SJSA1 (cell line): ENCODE data around the gene SCAMP1. TPM values are rescaled to one million over a fixed set of nuclear protein-coding genes. Genes with fewer than 3 reads are reported as not detected.
"Not testable (repeated sequence)": the region's sequence is repeated elsewhere in the genome, so short reads cannot be mapped to it uniquely, and the experiment has no call there.

Source experiments
- DNase-seq, 2 experiments: peaks; one replicate each; pipeline ENCODE4 v3.0.0-alpha.2; 2015 to 2020; ENCODE audit warnings: low spot score in 2 of 2, low read depth in 1 of 2
- H3K27ac ChIP-seq: fragments of 250-450 bp; sonication (Bioruptor Pico); 2 replicates; pipeline ENCODE4 v1.5.1; 2020; ENCODE audit warnings: mild to moderate bottlenecking, moderate library complexity
- H3K27me3 ChIP-seq: fragments of 250-450 bp; sonication (Bioruptor Pico); replicated peaks from 2 replicates; pipeline ENCODE4 v1.5.1; 2020; ENCODE audit warnings: mild to moderate bottlenecking, moderate library complexity
- H3K36me3 ChIP-seq: fragments of 250-450 bp; sonication (Bioruptor Pico); 2 replicates; pipeline ENCODE4 v1.5.1; 2020; ENCODE audit warnings: mild to moderate bottlenecking
- H3K4me1 ChIP-seq: fragments of 250-450 bp; sonication (Bioruptor Pico); replicated peaks from 2 replicates; pipeline ENCODE4 v1.6.1; 2021; ENCODE audit warnings: mild to moderate bottlenecking
- H3K4me3 ChIP-seq: fragments of 250-450 bp; sonication (Bioruptor Pico); 2 replicates; pipeline ENCODE4 v1.5.1; 2020; ENCODE audit warnings: mild to moderate bottlenecking
- H3K9me3 ChIP-seq: fragments of 250-450 bp; sonication (Bioruptor Pico); replicated peaks from 2 replicates; pipeline ENCODE4 v1.5.1; 2020; ENCODE audit warnings: mild to moderate bottlenecking
- total RNA-seq: library from RNA; depleted of rRNA; stranded (reverse); fragments of >200 nt; shearing (Covaris generic); gene quantifications from 2 replicates; pipeline ENCODE4 v1.2.3, GENCODE V29; 2014

SCAMP1 gene
- total RNA-seq, 1 experiment from 2014 or later, result 42.3 TPM

GRCh38 chr5:78339617-78340436 lies 20.6 kb upstream of the SCAMP1 start:
- Histone ChIP-seq H3K27me3 (no peaks in the 10 kb centered on the region), H3K36me3 (no peaks in the 10 kb centered on the region), H3K9me3 (0 out of 2 replicates have a peak, but pooled peaks cover 3% of the 10 kb centered on the region), H3K4me1 (no peaks in the 10 kb centered on the region), H3K27ac (no peak overlapping the region), H3K4me3 (no peak overlapping the region)
- DNase-seq, result no peak

DNA sequence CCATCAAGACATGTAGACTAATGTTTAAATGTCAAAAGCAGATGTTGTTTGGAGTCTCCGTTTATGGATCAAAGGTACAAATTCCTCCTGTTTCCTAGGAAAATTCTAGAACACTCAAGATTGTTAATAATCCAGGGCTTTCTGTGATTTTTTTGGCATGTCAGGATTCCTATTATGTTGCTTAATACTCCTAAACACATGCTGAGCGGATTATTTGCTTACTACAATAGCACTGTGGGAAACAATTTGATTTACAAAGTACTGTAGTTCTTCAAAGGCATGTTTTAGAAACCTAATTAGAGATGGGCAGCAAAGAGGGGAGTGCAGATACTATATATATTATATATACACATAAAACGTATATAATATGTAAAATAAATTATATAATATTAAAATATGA lies 19.0 kb upstream of the SCAMP1 start:
- DNase-seq, result no peak
- H3K4me3 ChIP-seq, result no peak overlapping the region

GRCh38 chr5:78345485-78345884 lies 14.9 kb upstream of the SCAMP1 start:
- no peak for DNase-seq
- Histone ChIP-seq H3K4me3 (no peak overlapping the region), H3K4me1 (no peaks in the 10 kb centered on the region), H3K36me3 (no peaks in the 10 kb centered on the region), H3K27me3 (no peaks in the 10 kb centered on the region), H3K27ac (no peak overlapping the region), H3K9me3 (no peaks in the 10 kb centered on the region)

More for the DNA sequence above, 19.0 kb upstream of the SCAMP1 start:
- Histone ChIP-seq H3K36me3 (no peaks in the 10 kb centered on the region), H3K27me3 (no peaks in the 10 kb centered on the region), H3K4me1 (no peaks in the 10 kb centered on the region), H3K9me3 (0 out of 2 replicates have a peak, but pooled peaks cover 3% of the 10 kb centered on the region), H3K27ac (no peak overlapping the region)

GRCh38 chr5:78353520-78353919 lies 6.9 kb upstream of the SCAMP1 start:
- 0 out of 2 replicates have a peak, but pooled peaks cover 3% of the 10 kb centered on the region for H3K36me3 ChIP-seq

GRCh38 chr5:78354066-78354670 lies 6.2 kb upstream of the SCAMP1 start:
- H3K27me3 ChIP-seq, result no peaks in the 10 kb centered on the region
- H3K4me1 ChIP-seq, result peaks cover 14% of the 10 kb centered on the region
- peak in 1 of 2 experiments; percentile 5 for DNase-seq
- H3K36me3 ChIP-seq, result peaks cover 7% of the 10 kb centered on the region; the same call in 1 of the 2 replicates
- no peak overlapping the region for H3K27ac ChIP-seq
- no peaks in the 10 kb centered on the region for H3K9me3 ChIP-seq
- no peak overlapping the region for H3K4me3 ChIP-seq

More at GRCh38 chr5:78353520-78353919, 6.9 kb upstream of the SCAMP1 start:
- Histone ChIP-seq H3K9me3 (no peaks in the 10 kb centered on the region), H3K4me3 (no peak overlapping the region), H3K27me3 (no peaks in the 10 kb centered on the region), H3K4me1 (peaks cover 8% of the 10 kb centered on the region), H3K27ac (no peak overlapping the region)
- DNase-seq, result no peak

DNA sequence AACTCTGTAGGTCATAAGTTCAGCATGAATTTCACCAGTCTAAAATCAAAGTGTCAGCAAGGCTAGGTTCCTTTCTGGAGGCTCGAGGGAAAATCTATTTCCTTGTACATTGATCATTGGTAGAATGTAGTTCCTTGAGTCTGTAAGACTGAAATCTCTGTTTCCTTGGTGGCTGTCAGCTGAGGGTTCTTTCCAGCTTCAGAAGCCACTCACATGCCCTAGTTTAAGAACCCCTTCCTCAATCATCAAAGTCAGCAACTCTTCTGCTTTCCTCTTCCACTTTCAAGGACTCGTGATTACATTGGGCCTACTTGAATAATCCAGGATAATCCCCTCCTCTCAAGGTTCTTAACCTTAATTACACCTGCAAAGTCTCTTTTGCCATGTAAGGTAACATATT lies 4.9 kb upstream of the SCAMP1 start:
- Histone ChIP-seq H3K27me3 (no peaks in the 10 kb centered on the region), H3K36me3 (peaks cover 13% of the 10 kb centered on the region), H3K27ac (no peak overlapping the region), H3K9me3 (no peaks in the 10 kb centered on the region), H3K4me1 (peaks cover 18% of the 10 kb centered on the region), H3K4me3 (no peak overlapping the region)
- DNase-seq, result no peak

DNA sequence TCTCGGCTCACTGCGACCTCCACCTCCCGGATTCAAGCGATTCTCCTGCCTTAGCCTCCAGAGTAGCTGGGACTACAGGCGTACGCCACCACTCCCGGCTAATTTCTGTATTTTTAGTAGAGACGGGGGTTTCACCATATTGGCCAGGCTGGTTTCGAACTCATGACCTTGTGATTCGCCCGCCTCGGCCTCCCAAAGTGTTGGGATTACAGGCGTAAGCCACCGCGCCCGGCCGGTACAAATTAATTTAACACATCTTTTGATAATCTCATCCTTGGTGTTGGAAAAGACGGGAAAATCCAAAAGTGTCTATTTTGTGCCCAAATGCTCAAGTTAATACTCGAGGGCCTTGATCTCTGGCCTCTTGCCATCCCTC lies 974 bp upstream of the SCAMP1 start:
- not testable (repeated sequence) for DNase-seq, H3K27me3 ChIP-seq, H3K9me3 ChIP-seq
- H3K27ac ChIP-seq, result peak overlapping the region; percentile 83
- H3K4me1 ChIP-seq, result peaks cover 14% of the 10 kb centered on the region
- peaks cover 16% of the 10 kb centered on the region for H3K36me3 ChIP-seq
- peak overlapping the region; percentile 94 for H3K4me3 ChIP-seq

- Histone ChIP-seq H3K27me3 (no peaks in the 10 kb centered on the region), H3K9me3 (no peaks in the 10 kb centered on the region), H3K4me1 (peaks cover 10% of the 10 kb centered on the region), H3K4me3 (peak overlapping the region; percentile 94), H3K36me3 (peaks cover 15% of the 10 kb centered on the region), H3K27ac (peak overlapping the region; percentile 47)
- DNase-seq, result no peak
Observed at GRCh38 chr5:78360674-78360923, 182 bp downstream of the SCAMP1 start.

GRCh38 chr5:78360924-78361630 lies 660 bp downstream of the SCAMP1 start:
- Histone ChIP-seq H3K4me1 (peaks cover 10% of the 10 kb centered on the region), H3K4me3 (peak overlapping the region; percentile 94), H3K27ac (peak overlapping the region; percentile 47), H3K27me3 (no peaks in the 10 kb centered on the region), H3K9me3 (no peaks in the 10 kb centered on the region), H3K36me3 (peaks cover 14% of the 10 kb centered on the region)
- peak; percentile 41 to 46 for DNase-seq

DNA sequence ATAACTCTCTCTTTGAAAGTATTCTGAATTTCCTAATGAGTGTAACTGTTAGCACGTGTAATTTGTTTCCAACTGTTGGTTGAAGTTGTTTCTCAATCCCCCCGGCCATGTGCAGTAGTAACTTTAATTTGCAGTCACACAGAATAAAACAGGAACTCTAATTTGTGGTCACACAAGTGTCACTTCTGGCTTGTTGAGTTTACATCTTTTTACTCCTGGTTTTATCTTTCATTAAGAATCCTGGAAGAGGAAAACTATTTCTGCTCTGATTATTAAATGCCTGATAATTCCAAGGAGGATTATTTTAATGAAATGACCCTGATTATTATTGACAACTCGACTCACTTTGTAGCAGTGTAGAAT lies 1.2 kb downstream of the SCAMP1 start:
- H3K9me3 ChIP-seq, result no peaks in the 10 kb centered on the region
- DNase-seq, result no peak
- H3K4me3 ChIP-seq, result peak overlapping the region; percentile 94
- H3K27ac ChIP-seq, result no peak overlapping the region
- peaks cover 10% of the 10 kb centered on the region for H3K4me1 ChIP-seq
- H3K36me3 ChIP-seq, result peaks cover 14% of the 10 kb centered on the region
- no peaks in the 10 kb centered on the region for H3K27me3 ChIP-seq

DNA sequence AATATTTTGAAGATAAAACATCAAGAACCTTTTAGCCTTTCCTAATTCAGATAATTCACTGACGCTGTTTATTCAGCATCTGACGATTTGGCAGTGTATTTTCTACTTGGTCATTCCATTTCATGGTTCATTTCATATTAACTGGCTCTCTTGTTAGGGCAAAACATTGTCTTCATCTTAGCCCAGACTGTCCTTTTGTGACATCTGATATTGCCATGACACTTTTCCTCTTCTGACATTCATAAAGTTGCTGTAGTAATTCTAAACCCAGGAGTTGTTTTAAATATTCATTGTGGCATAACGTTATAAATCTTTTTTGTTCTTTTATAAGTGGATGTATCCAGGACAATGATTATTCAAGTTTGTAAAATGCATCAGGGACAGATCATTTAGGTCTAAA lies 1.8 kb downstream of the SCAMP1 start:
- Histone ChIP-seq H3K27ac (no peak overlapping the region), H3K4me3 (no peak overlapping the region)
- no peak for DNase-seq

GRCh38 chr5:78364005-78364404 lies 3.6 kb downstream of the SCAMP1 start:
- no peaks in the 10 kb centered on the region for H3K9me3 ChIP-seq
- no peak overlapping the region for H3K27ac ChIP-seq
- H3K4me1 ChIP-seq, result peaks cover 7% of the 10 kb centered on the region
- no peaks in the 10 kb centered on the region for H3K27me3 ChIP-seq
- no peak for DNase-seq
- H3K36me3 ChIP-seq, result peaks cover 10% of the 10 kb centered on the region
- H3K4me3 ChIP-seq, result no peak overlapping the region

More for the DNA sequence above, 1.8 kb downstream of the SCAMP1 start:
- peaks cover 10% of the 10 kb centered on the region for H3K4me1 ChIP-seq
- no peaks in the 10 kb centered on the region for H3K27me3 ChIP-seq
- peaks cover 14% of the 10 kb centered on the region for H3K36me3 ChIP-seq
- H3K9me3 ChIP-seq, result no peaks in the 10 kb centered on the region

DNA sequence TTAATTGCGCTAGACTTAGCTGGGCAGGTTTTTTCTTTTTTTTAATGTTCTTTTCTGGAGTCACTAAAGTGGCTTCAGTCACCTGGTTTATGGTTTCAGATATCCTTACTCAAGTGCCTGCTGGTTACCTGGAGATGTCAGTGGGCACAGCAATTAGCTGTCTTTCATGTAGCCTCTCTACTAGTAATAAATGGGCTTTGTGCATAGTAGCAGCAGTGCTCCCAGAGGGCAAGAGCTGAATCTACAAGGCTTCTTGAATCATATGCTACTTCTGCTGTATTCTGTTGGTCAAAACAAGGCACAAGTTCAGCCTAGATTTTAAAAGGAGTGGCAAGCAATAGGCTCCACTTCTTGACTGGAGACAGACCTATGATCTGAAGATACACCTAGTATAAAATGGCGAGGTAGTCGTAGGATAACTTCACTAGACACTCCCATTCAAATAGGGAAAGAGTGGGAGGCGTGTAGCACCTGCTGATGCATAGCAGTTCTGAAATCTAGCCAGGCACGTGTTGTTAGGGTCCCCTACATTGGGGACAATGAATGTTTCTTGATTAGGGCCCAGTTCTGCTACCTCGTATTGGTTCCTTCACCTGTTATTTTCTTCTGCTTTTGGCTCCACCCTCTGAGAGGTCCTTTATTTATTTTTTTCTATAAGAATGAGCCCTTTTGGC lies 7.0 kb downstream of the SCAMP1 start:
- Histone ChIP-seq H3K36me3 (no peaks in the 10 kb centered on the region), H3K27me3 (no peaks in the 10 kb centered on the region), H3K4me1 (no peaks in the 10 kb centered on the region), H3K4me3 (no peak overlapping the region), H3K27ac (no peak overlapping the region), H3K9me3 (no peaks in the 10 kb centered on the region)
- no peak for DNase-seq

GRCh38 chr5:78369680-78370079 lies 9.3 kb downstream of the SCAMP1 start:
- H3K9me3 ChIP-seq, result no peaks in the 10 kb centered on the region
- H3K36me3 ChIP-seq, result no peaks in the 10 kb centered on the region
- no peak overlapping the region for H3K27ac ChIP-seq
- H3K4me3 ChIP-seq, result no peak overlapping the region
- no peaks in the 10 kb centered on the region for H3K27me3 ChIP-seq
- no peak for DNase-seq
- H3K4me1 ChIP-seq, result no peaks in the 10 kb centered on the region
